SK-N-DZ (cell line): ENCODE results near the gene DRC7.

Source experiments
- DNase-seq: peaks from one replicate; pipeline ENCODE4 v3.0.0-alpha.2; 2015; ENCODE audit warnings: low spot score

The DRC7 gene

DNA sequence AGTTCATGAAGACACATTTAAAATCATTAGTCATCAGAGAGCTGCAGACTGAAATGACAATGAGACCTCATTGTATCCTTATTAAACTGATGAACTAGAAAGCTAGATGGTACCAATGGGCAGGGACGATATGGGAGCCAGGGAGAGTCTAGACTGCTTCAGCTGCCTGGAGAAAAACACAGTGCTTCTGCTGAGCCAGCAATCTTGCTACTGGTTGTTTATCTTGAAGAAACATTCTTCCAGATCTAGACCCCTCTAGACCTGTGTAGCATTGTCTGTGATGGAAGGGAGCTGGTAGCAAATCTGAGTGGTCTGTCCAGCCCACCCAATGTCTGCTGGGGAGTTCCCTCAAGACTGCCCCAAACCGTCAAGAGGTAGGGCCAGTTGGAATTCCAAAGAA lies 2.0 kb upstream of the DRC7 start:
- no peak for DNase-seq

DNA sequence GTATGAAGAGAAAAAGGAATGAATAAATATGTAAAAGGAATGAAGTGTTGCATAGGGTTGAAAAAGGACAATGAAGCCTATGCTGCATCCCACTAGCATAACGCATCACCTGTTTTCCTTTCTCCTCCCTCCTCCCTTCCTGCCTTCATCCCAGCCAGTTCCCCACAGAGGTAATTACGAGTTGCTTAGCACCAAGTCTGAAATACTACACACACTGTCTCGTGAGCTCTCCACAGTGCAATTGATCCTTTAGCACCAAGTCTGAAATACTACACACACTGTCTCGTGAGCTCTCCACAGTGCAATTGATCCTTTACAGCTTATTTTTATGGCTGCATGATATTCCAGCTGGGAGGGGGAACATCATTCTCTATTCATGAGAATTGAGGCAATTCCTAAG lies 1.1 kb upstream of the DRC7 start:
- no peak for DNase-seq

DNA sequence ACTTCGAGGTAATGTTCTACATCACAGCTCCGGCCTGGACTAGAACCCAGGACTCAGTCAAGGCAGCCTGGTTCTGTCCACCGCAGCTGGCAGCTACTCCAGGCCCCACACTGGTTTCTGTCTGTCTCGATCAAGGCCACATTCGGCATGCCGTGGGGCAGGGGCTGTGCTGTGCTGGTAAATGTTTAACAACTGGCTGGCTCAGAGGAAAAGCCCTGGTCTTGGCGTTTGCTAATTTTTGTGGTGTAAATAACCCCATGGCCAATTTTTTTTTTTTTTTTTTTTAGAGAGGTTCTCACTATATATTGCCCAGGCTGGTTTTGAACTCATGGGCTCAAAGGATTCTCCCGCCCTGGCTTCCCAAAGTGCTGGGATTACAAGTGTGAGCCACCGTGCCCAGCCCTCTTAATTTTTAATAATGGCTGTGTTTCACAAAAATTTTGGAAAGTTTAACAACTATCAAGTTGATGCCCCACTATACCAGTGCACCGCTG lies 328 bp upstream of the DRC7 start:
- DNase-seq = no peak

DNA sequence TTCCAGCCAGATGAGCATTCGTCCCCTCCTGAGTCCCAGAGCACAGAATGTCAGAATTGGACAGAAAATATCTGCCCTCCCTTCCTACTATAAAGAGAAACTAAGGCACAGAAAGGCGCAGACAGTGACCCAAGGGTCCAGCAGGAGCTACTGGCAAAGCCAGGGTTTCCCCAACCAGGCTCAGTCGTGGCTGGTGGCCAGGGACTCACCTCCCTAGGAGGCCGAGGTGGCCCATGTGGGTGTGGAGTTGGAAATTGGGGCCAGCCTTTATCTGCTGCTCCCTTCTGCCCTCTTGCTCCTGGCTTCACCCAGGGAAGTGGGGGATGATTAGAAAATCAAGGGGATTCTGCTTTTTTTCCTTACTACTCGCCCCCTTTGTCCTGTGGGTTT lies 1.1 kb downstream of the DRC7 start:
- DNase-seq = no peak

DNA sequence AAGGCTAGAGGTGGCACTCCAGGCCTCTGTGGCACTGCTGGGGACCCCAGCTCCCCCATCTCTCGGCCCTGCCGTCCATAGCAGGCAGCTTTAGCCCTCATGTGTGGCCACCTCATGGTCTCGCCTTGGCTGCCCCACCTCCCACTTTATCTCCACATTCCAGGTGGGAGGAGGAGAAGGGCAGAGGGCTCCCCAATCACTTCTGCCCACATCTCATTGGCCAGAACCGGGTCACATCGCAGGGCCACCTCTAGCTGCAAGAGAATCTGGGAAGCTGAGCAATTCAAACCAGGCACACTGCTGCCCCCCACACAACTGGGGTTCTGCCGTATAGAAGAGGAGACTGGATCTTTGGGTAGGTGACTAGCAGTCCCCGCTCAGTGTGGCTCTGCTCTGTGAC lies 1.6 kb downstream of the DRC7 start:
- DNase-seq = no peak

DNA sequence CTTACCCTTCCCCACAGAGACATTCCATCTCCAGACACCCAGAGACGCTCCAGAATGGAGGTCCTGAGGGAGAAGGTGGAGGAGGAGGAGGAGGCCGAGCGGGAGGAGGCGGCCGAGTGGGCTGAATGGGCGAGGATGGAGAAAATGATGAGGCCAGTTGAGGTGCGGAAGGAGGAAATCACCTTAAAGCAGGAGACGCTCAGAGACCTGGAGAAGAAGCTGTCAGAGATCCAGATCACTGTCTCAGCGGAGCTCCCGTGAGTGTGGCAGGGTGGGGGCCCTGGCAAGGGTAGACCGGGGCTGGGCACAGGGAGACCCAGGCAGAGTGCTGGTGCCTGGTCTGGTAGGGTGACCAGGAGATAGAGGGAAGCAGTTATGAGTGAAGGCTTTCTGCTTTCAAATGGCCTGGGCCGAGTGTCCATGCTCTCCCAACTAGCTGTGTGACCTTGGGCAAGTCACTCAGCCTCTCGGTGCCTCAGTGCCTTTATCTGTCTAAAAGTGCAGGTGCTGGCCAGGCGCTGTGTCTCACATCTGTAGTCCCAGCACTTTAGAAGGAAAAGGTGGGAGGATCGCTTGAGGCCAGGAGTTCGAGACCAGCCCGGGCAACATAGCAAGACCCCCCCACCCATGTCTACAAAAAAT lies 3.4 kb downstream of the DRC7 start:
- no peak for DNase-seq

DNA sequence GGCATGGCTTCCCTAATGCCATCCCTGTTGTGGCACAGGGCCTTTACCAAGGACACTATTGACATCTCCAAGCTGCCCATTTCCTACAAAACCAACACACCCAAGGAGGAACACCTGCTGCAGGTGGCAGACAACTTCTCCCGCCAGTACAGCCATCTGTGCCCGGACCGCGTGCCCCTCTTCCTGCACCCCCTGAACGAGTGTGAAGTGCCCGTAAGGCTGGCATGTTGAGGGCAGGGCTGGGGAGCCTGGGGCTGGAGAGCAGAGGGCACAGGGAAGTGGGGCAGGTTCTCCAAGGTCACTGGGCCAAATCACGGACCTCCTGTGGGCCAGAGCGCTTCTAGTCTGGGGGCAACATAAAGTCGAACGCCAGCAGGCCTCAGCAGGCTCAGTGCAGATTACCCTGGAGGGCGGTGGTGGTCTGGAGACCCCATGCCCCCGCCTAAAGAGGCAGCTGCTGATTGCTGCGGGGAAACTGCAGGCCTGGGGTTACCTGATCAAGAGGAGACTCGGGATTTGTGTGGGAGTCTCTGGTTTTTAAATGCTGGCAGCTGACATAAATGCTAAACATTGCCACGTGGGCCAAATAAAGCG lies 4.3 kb downstream of the DRC7 start:
- DNase-seq = no peak

DNA sequence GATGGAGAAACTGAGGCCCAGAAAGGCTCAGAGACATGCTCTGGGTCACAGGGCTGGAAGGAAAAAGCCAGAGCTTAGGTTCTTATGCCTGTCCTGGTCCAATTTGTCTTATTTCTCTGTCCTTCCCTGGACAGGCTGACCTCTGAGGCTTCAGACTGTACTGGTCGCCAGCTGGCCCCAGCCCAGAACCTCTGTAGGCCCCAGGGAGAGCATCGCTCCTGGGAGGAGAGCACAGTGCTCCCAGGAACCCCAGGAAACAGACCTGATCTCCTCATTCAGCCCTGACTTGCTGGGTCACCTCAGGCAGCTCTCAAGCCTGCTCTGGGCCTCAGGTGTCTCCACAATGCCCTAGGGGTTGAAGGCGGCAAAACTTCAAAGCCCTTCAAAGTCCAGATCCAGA lies 4.9 kb downstream of the DRC7 start:
- no peak for DNase-seq

DNA sequence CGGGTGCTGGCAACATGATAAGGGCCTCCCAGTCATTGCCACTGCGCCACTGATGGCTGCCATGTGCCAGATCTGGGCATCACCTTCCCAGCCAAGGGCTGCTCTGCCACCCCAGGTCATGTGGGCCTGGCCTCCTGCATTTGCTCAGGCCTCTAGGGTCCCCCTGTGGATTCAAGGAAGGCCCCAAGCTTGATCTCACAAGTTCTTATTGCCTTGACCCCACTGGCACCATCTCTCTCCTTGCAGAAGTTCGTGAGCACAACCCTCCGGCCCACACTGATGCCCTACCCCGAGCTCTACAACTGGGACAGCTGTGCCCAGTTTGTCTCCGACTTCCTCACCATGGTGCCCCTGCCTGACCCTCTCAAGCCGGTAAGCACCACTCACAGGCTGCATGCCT lies 5.3 kb downstream of the DRC7 start:
- DNase-seq = no peak

DNA sequence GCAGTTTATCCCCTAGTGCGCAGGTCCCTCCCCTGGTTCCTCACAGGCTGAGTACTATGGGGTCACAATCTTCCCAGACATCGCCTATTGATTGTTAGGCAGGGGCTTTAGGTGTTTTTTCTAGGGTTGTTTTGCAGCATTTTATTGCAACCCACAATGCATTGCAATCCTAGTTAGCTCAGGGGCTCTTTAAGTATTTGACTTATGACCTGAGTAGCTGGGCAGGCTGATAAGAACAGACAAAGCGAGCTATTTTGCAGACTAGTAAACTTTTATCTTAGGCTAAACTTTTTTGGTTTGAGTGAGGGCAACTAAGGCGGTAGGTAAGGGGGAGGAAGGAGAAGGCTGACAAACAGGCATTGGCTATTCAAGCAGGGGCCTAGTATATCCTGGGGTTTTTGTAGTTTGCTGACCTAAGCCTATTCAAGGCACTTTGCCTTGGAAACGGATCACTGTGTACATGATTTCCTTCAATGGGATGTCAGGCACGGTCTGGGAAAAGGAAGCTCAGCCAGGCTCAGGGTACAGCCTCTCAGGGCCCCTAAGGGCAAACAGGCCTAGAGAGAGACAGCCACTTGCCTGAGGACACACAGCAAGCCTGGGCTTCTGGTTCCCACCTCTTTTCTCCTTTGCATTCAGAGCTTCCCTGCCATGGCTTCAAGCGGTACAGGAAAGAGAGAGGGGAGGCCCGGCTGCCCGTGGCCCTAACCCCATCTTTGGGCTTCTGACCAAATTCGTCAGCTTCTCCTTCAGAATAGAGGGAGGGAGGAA lies 6.4 kb downstream of the DRC7 start:
- no peak for DNase-seq

DNA sequence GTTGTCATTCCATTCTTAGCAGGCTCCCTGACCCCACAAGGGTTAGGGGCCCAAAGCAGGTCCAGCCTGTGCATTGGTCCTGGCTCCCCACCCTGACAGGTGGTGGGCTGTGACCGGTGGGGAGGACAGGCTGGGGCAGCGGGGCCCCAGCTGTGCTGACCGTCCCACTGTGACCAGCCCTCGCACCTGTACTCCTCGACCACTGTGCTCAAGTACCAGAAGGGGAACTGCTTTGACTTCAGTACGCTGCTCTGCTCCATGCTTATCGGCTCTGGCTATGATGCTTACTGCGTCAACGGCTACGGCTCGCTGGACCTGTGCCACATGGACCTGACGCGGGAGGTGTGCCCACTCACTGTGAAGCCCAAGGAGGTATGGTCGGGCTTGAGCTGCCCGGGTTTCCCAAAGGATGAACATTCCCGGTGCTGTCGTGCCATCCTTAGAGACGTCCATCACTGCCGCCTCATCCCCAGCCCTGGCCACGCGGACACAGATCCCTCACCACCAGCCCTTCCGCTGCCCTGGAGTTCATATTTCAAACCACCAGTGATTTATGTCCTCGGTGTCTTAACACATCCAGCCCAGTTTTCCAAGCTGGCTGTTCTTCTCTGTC lies 7.3 kb downstream of the DRC7 start:
- DNase-seq = no peak

DNA sequence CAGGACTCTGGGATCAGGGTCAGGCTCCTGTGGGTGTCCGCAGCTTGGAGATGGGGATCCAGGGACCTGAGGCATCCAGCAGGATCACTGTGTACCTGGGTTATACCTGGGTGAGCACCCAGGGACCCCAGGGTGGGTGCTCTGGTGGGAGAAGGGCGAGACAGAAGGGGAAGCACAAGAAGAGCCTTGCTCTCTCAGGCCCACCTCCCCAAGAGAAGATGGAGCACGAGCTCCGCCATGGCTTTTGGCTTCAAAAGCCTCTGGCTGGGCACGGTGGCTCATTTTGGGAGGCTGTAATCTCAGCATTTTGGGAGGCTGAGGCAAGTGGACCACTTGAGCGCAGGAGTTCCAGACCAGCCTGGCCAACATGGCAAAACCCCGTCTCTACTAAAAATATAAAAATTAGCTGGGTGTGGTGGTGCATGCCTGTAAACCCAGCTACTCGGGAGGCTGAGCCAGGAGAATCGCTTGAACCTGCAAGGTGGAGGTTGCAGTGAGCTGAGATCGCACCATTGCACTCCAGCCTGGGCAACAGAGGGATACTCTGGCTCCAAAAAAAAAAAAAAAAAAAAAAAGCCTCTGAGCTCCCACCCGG lies 8.9 kb downstream of the DRC7 start:
- DNase-seq = no peak

DNA sequence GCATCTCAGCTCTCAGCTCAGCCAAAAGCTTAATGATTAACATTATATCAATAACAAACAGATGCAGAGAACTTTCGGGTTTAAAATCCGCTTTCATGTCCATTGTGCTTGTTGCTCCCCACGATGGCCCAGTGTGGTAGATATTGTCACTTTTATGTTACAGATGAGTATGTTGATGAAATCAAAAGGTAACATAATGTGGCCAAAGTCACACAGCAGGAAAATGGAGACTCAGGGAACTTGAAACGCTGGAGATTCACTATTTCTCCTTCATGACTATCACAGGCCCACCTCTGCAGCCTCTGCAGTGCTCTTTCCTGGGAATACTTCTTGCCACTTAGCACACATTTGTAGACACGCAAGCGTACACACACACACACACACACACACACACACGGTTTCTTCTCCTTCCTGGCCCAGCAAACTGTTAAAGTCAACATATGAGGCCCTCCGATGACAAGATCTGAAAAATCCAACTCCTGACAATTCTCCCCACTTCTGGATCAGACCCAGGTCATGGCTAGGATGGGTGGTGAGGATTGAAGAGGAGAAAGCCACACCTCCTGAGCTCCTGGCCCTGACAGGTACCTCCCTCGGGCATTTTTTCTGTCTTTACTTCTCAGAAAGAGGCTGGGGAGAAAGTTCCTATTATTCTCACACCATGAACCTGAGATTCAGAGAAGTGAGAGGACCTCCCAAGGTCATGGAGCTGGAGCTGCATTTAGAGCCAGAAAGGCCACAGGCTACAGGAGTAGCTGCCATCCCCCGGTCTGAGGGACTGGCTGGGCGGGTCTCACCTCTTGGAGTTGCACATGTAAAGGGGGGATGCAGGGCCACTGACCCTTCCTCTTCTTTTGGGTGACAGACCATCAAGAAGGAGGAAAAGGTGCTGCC lies 9.7 kb downstream of the DRC7 start:
- DNase-seq = no peak

DNA sequence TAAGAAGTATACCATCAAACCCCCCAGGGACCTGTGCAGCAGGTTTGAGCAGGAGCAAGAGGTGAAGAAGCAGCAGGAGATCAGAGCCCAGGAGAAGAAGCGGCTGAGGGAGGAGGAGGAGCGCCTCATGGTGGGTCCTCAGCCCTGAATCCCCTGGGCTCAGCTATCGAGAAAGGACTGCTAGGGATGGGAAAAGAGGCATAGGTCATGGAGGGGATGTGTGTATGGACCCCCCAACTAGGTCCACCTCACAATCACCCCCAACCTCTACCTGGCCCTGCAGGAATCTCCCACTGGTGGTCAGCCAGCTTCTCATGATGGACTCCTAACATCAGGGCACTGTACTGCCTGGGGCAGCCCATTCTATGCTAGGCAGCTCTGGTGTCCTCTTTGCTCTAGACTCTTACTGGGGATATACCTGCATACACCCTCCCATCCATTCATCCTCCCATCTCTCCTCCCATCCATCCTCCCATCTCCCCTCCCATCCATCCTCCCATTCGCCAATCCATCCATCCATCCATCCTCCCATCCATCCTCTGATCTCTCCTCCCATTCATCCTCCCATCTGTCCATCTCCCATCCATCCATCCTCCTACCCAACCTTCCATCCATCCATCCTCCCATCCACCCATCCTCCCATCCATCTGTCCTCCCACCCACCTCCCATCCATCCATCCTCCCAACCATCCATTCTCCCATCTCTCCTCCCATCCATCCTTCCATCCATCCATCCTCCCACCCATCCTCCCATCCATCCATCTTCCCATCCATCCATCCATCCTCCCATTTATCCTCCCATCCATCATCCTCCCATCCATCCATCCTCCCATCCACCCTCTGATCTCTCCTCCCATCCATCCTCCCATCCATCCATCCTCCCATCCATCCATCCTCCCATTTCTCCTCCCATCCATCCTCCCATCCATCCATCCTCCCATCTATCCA lies 10.6 kb downstream of the DRC7 start:
- DNase-seq = no peak

DNA sequence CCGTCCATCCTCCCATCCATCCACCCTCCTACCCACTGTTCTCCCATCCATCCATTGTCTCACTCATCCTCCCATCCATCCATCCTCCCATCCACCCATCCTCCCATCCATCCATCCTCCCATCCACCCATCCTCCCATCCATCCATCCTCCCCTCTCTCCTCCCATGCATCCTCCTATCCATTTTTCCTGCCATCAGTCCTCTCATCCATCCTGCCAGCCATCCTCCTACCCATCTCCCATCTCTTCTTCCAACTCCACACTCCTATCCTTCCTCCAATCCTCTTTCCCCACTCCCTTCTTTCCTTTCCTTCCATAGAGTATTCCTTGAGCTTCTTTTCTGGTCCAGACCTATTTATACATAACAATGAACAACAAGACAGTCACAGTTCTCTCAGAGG lies 12.1 kb downstream of the DRC7 start:
- no peak for DNase-seq

DNA sequence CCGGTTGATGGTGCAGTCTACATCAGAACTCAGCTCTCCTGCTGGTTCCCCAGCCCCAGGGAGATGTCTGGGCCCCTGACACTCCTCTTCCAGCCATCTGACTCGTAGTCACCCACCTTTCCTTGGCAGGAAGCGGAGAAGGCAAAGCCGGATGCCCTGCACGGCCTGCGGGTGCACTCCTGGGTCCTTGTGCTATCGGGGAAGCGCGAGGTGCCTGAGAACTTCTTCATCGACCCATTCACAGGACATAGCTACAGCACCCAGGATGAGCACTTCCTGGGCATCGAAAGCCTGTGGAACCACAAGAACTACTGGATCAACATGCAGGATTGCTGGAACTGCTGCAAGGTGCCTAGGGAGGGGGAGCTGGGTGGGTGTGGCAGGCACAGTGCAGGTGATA lies 12.7 kb downstream of the DRC7 start:
- DNase-seq = no peak

DNA sequence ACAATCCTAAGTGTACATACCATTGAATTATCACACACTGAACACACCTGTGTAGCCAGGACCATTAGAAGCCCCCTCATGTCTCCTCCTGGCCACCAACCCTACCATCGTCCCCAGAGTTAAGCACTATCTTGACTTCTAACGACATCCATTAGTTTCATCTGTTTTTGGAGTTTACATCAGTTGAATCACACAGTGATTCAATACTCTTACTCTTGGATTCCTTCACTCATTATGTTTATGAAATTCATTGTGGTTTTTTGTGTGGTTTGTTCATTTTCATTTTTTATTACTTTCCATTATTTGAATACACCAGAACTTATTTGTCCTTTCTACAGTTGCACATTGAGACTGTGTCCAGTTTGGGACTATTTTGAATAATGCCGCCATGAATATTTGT lies 13.6 kb downstream of the DRC7 start:
- DNase-seq = no peak

DNA sequence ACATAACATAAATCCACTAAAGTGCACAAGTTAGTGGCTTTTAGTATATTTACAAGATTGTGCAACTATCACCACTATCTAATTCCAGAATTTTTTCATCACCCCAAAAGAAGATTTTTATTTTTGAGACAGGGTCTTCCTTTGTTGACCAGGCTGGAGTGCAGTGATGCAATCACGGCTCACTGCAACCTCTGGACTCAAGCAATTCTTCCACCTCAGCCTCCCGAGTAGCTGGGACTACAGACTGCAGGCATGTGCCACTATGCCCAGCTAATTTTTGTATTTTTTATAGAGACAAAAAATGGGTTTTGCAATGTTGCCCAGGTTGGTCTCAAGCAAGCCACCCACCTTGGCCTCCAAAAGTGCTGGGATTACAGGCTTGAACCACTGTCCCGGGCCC lies 15.1 kb downstream of the DRC7 start:
- DNase-seq = no peak

DNA sequence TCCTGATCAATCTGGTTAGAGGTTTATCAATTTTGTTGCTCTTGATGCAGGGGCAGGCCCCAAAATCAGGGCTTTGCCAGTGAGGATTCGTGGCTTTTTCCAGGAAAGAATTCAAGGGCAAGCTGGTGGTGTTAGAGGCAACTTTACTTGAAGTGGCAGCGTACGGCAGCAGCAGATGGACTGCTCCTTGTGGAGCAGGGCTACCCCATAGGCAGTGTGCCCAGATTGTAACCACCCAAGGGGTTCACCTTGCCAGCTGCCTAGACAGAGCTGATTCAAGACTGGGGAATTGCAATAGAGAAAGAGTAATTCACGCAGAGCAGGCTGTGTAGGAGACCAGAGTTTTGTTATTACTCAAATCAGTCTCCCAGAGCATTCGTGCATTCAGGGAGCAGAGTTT lies 16.7 kb downstream of the DRC7 start:
- DNase-seq = no peak

DNA sequence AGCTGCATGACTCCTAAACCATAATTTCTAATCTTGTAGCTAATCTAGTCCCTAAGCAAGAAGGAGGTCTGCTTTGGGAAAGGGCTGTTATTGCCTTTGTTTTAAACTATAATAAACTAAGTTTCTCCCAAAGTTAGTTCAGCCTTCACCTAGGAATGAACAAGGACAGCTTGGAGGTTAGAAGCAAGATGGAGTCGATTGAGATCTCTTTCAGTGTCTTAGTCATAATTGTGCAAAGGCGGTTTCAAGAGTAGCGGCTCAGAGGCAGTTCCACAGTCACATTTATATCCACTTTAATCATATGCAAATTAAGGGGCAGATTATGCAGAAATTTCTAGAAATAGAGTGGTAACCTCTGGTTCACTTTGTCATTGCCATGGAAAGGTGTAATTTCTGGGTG lies 17.4 kb downstream of the DRC7 start:
- no peak for DNase-seq
